Cardiac muscle cell (in vitro differentiated cells and primary cell): ENCODE results near the gene REEP1. TPM values are rescaled to one million over a fixed set of nuclear protein-coding genes. Genes with fewer than 3 reads are reported as not detected.

ENCODE experiments used
- DNase-seq, 2 donors: peaks; one replicate each; pipeline versions ENCODE4 v3.0.0 to v3.0.0-alpha.2; 2010 to 2017; ENCODE audit warnings: low read depth in 1 of 2, low spot score in 1 of 2
- H3K27ac ChIP-seq: fragments of 200-600 bp; sonication (generic); 2 replicates; pipeline ENCODE4 v1.5.1; 2016
- H3K27me3 ChIP-seq: fragments of 200-600 bp; sonication (generic); 2 replicates; pipeline ENCODE4 v1.6.0; 2016; ENCODE audit warnings: control low read depth
- H3K36me3 ChIP-seq: fragments of 200-600 bp; sonication (generic); 2 replicates; pipeline ENCODE4 v1.5.1; 2016; ENCODE audit warnings: control low read depth
- H3K4me1 ChIP-seq: fragments of 200-600 bp; sonication (generic); 2 replicates; pipeline ENCODE4 v1.8.1; 2017; ENCODE audit warnings: low read depth, mild to moderate bottlenecking, mixed run types
- H3K4me3 ChIP-seq: fragments of 200-600 bp; sonication (generic); 2 replicates; pipeline ENCODE4 v1.5.1; 2016; ENCODE audit warnings: mild to moderate bottlenecking
- H3K9me3 ChIP-seq: fragments of 200-600 bp; sonication (generic); 2 replicates; pipeline ENCODE4 v1.5.1; 2017; ENCODE audit warnings: low read depth, mild to moderate bottlenecking, control low read depth
- CTCF ChIP-seq: IDR thresholded peaks from 2 replicates; pipeline ENCODE4 v1.5.1; 2012; ENCODE audit warnings: low read depth, mild to moderate bottlenecking, low read length
- polyA plus RNA-seq: library from polyadenylated mRNA; unstranded; fragments of >200 nt; fragmentation: Nextera tagmentation; extraction: Ambion mirVana; gene quantifications from 2 replicates; pipeline ENCODE4 v1.2.1, GENCODE V29; 2016
- total RNA-seq: library from RNA; depleted of rRNA; stranded (reverse); fragments of >200 nt; gene quantifications from 2 replicates; pipeline ENCODE4 v1.2.3, GENCODE V29; 2016

The REEP1 gene
- total and polyA plus RNA-seq, 2 experiments from 2014 or later, result 14.6 to 19.3 TPM

- DNase-seq, result peak in 1 of 2 donors; percentile 97
- H3K27me3 ChIP-seq, result no peaks in the 10 kb centered on the region
- no peak for TF ChIP-seq CTCF
These were observed 142.7 kb downstream of the REEP1 start for GRCh38 chr2:86194751-86195054.

GRCh38 chr2:86193901-86194567, 143.4 kb downstream of the REEP1 start:
- H3K27ac ChIP-seq, result peak overlapping the region; percentile 99
- no peak for TF ChIP-seq CTCF

More at GRCh38 chr2:86194751-86195054, 142.7 kb downstream of the REEP1 start:
- peaks cover 8% of the 10 kb centered on the region for H3K4me1 ChIP-seq
- H3K27ac ChIP-seq, result peak overlapping the region; percentile 99
- H3K4me3 ChIP-seq, result peak overlapping the region; percentile 87
- H3K36me3 ChIP-seq, result peaks cover 5% of the 10 kb centered on the region
- no peaks in the 10 kb centered on the region for H3K9me3 ChIP-seq

GRCh38 chr2:86189782-86190416, 147.5 kb downstream of the REEP1 start:
- H3K27me3 ChIP-seq, result no peaks in the 10 kb centered on the region
- no peak for TF ChIP-seq CTCF
- no peak overlapping the region for H3K27ac ChIP-seq
- no peak for DNase-seq
- no peaks in the 10 kb centered on the region for H3K9me3 ChIP-seq
- H3K4me3 ChIP-seq, result no peak overlapping the region
- peaks cover 9% of the 10 kb centered on the region for H3K36me3 ChIP-seq
- H3K4me1 ChIP-seq, result peaks cover 12% of the 10 kb centered on the region

More at GRCh38 chr2:86193901-86194567, 143.4 kb downstream of the REEP1 start:
- Histone ChIP-seq H3K9me3 (no peaks in the 10 kb centered on the region), H3K36me3 (peaks cover 9% of the 10 kb centered on the region), H3K4me3 (peak overlapping the region; percentile 87), H3K4me1 (peaks cover 8% of the 10 kb centered on the region), H3K27me3 (no peaks in the 10 kb centered on the region)
- no peak for DNase-seq

- Histone ChIP-seq H3K27me3 (no peaks in the 10 kb centered on the region), H3K27ac (no peak overlapping the region), H3K9me3 (no peaks in the 10 kb centered on the region), H3K4me1 (peaks cover 5% of the 10 kb centered on the region), H3K36me3 (peaks cover 9% of the 10 kb centered on the region), H3K4me3 (no peak overlapping the region)
- no peak for TF ChIP-seq CTCF
- DNase-seq, result peak in 1 of 2 donors; percentile 8
These were observed 151.0 kb downstream of the REEP1 start for GRCh38 chr2:86186431-86186830.

GRCh38 chr2:86185517-86186212, 151.8 kb downstream of the REEP1 start:
- Histone ChIP-seq H3K36me3 (peaks cover 14% of the 10 kb centered on the region), H3K27me3 (no peaks in the 10 kb centered on the region), H3K27ac (no peak overlapping the region), H3K4me1 (peaks cover 5% of the 10 kb centered on the region), H3K4me3 (no peak overlapping the region), H3K9me3 (no peaks in the 10 kb centered on the region)
- TF ChIP-seq CTCF, result no peak
- no peak for DNase-seq
